HL-60 (cell line): ENCODE measurements around the gene FMNL3.
A peak's percentile ranks its signal among the peaks of the same experiment; 100 is the strongest.

Source experiments
- DNase-seq, 2 experiments: peaks; one replicate each; pipeline ENCODE4 v3.0.0-alpha.2; 2010 to 2020; ENCODE audit warnings: low read depth in 1 of 2, low spot score in 1 of 2
- H3K27ac ChIP-seq: fragments of 250-450 bp; sonication (Bioruptor Pico); replicated peaks from 2 replicates; pipeline ENCODE4 v1.5.1; 2020; ENCODE audit warnings: mild to moderate bottlenecking, moderate library complexity
- H3K27me3 ChIP-seq: fragments of 250-450 bp; sonication (Bioruptor Pico); 2 replicates; pipeline ENCODE4 v1.5.1; 2021; ENCODE audit warnings: mild to moderate bottlenecking, moderate library complexity; ENCODE audit not compliant: insufficient read depth, poor library complexity, severe bottlenecking
- H3K4me3 ChIP-seq: replicated peaks from 2 replicates; pipeline ENCODE4 v1.5.1; 2011; ENCODE audit warnings: mild to moderate bottlenecking, control low read depth, low read length; ENCODE audit not compliant: insufficient read depth
- CTCF ChIP-seq: IDR thresholded peaks from one replicate; pipeline ENCODE4 v1.5.1; 2011; ENCODE audit warnings: low read length, control low read depth, inconsistent platforms; ENCODE audit not compliant: insufficient read depth
- GABPA ChIP-seq: IDR thresholded peaks from 2 replicates; pipeline ENCODE4 v1.6.1; 2012; ENCODE audit warnings: low read depth
- POLR2AphosphoS5 ChIP-seq: IDR thresholded peaks from 2 replicates; pipeline ENCODE4 v1.6.1; 2012; ENCODE audit warnings: low read depth
- REST ChIP-seq: IDR thresholded peaks from 2 replicates; pipeline ENCODE4 v1.6.1; 2012; ENCODE audit warnings: low read depth; ENCODE audit not compliant: insufficient replicate concordance
- SPI1 ChIP-seq: IDR thresholded peaks from 2 replicates; pipeline ENCODE4 v1.6.1; 2012; ENCODE audit warnings: low read depth, mild to moderate bottlenecking, borderline replicate concordance

Gene FMNL3

GRCh38 chr12:49702009-49702408 lies 5.2 kb downstream of the FMNL3 start:
- no peak overlapping the region for H3K4me3 ChIP-seq
- no peak for DNase-seq
- no peak overlapping the region for H3K27ac ChIP-seq
- TF ChIP-seq POLR2AphosphoS5 = no peak
- TF ChIP-seq REST = no peak
- TF ChIP-seq CTCF = no peak
- TF ChIP-seq SPI1 = no peak
- no peak for TF ChIP-seq GABPA
- no peaks in the 10 kb centered on the region for H3K27me3 ChIP-seq

- no peaks in the 10 kb centered on the region for H3K27me3 ChIP-seq
- peak overlapping the region; percentile 60 for H3K27ac ChIP-seq
- DNase-seq = peak in 1 of 2 experiments; percentile 85
- no peak overlapping the region; the same call in 1 of the 2 replicates for H3K4me3 ChIP-seq
- TF ChIP-seq REST (no peak), GABPA (0 out of 2 replicates have a peak, but pooled peaks have one; percentile 46), POLR2AphosphoS5 (peak; percentile 99), CTCF (no peak), SPI1 (peak; percentile 95)
Observed at GRCh38 chr12:49698619-49699545, 8.3 kb downstream of the FMNL3 start.

- Histone ChIP-seq H3K27me3 (no peaks in the 10 kb centered on the region), H3K4me3 (no peak overlapping the region), H3K27ac (no peak overlapping the region)
- no peak for TF ChIP-seq POLR2AphosphoS5
- no peak for DNase-seq
Observed at GRCh38 chr12:49697808-49698207, 9.4 kb downstream of the FMNL3 start.

- Histone ChIP-seq H3K27me3 (no peaks in the 10 kb centered on the region), H3K27ac (no peak overlapping the region)
Observed at GRCh38 chr12:49696723-49697122, 10.5 kb downstream of the FMNL3 start.

More at GRCh38 chr12:49696723-49697122, 10.5 kb downstream of the FMNL3 start:
- TF ChIP-seq GABPA = no peak
- DNase-seq = no peak
- no peak overlapping the region for H3K4me3 ChIP-seq
